LNCaP clone FGC (cell line): ENCODE results near the gene SRD5A2.

Source experiments
- DNase-seq: peaks from one replicate; pipeline ENCODE4 v3.0.0-alpha.2; 2011; ENCODE audit warnings: low read depth
- H3K4me3 ChIP-seq: 2 replicates; pipeline ENCODE4 v1.5.1; 2011; ENCODE audit warnings: mild to moderate bottlenecking, low read depth, low read length, control low read depth
- CTCF ChIP-seq: IDR thresholded peaks from 2 replicates; pipeline ENCODE4 v1.5.1; 2012; ENCODE audit warnings: mild to moderate bottlenecking; ENCODE audit not compliant: control insufficient read depth, insufficient read depth; ENCODE audit errors: extremely low read depth

SRD5A2 gene

GRCh38 chr2:31526946-31527732, 53.6 kb downstream of the SRD5A2 start:
- no peak for DNase-seq
- no peak for TF ChIP-seq CTCF
- H3K4me3 ChIP-seq = no peak overlapping the region

- TF ChIP-seq CTCF = no peak
- no peak for DNase-seq
These were observed 54.9 kb downstream of the SRD5A2 start for GRCh38 chr2:31525876-31526275.

GRCh38 chr2:31524592-31524991, 56.1 kb downstream of the SRD5A2 start:
- no peak for DNase-seq
- no peak for TF ChIP-seq CTCF
- H3K4me3 ChIP-seq = no peak overlapping the region

More at GRCh38 chr2:31525876-31526275, 54.9 kb downstream of the SRD5A2 start:
- no peak overlapping the region for H3K4me3 ChIP-seq

GRCh38 chr2:31523871-31524492, 56.8 kb downstream of the SRD5A2 start:
- no peak overlapping the region for H3K4me3 ChIP-seq
- DNase-seq = no peak
- TF ChIP-seq CTCF = peak; percentile 61

GRCh38 chr2:31522786-31523185, 58.0 kb downstream of the SRD5A2 start:
- no peak overlapping the region for H3K4me3 ChIP-seq
- no peak for TF ChIP-seq CTCF
- no peak for DNase-seq

- H3K4me3 ChIP-seq = no peak overlapping the region
- TF ChIP-seq CTCF = no peak
- no peak for DNase-seq
These were observed 63.1 kb downstream of the SRD5A2 start for GRCh38 chr2:31517442-31518203.
